ENCODE data around the gene ORC2. TPM values are rescaled to one million over a fixed set of nuclear protein-coding genes. Genes with fewer than 3 reads are reported as not detected.

Gene ORC2
- total RNA-seq, 2 donors from 2014 or later = 16.4 to 20.0 TPM

Other genes starting within 250 kb of the ORC2 start
- 100 to 1,000 TPM; 201 to 252 TPM for gene BZW1, start 151.8 kb downstream of the ORC2 start, total RNA-seq
- gene CLK1, start 99.0 kb downstream of the ORC2 start, total RNA-seq = 100 to 1,000 TPM in 1 of 2 donors, 10 to 100 TPM in 1; 99.5 to 194 TPM
- 10 to 100 TPM in 1 of 2 donors, 1 to 10 TPM in 1; 8.4 to 25.5 TPM for gene PPIL3, start 74.6 kb downstream of the ORC2 start, total RNA-seq
- 10 to 100 TPM; 11.9 to 15.9 TPM for gene NIF3L1, start 74.3 kb downstream of the ORC2 start, total RNA-seq
- 10 to 100 TPM; 15.3 to 25.0 TPM for gene HYCC2, start 108.0 kb upstream of the ORC2 start, total RNA-seq
- gene NDUFB3, start 108.3 kb upstream of the ORC2 start, total RNA-seq = 10 to 100 TPM; 28.1 to 32.1 TPM
- 100 to 1,000 TPM; 165 to 315 TPM for gene CFLAR, start 152.5 kb upstream of the ORC2 start, total RNA-seq
- gene CASP10, start 219.5 kb upstream of the ORC2 start, total RNA-seq = 10 to 100 TPM; 10.3 to 12.3 TPM

Data from thoracic aorta (tissue), 2 donors.